ENCODE measurements around the gene PCDHGA10.
A peak's percentile ranks its signal among the peaks of the same experiment; 100 is the strongest.
"Not testable (repeated sequence)": the region's sequence is repeated elsewhere in the genome, so short reads cannot be mapped to it uniquely, and the experiment has no call there.

The PCDHGA10 gene

DNA sequence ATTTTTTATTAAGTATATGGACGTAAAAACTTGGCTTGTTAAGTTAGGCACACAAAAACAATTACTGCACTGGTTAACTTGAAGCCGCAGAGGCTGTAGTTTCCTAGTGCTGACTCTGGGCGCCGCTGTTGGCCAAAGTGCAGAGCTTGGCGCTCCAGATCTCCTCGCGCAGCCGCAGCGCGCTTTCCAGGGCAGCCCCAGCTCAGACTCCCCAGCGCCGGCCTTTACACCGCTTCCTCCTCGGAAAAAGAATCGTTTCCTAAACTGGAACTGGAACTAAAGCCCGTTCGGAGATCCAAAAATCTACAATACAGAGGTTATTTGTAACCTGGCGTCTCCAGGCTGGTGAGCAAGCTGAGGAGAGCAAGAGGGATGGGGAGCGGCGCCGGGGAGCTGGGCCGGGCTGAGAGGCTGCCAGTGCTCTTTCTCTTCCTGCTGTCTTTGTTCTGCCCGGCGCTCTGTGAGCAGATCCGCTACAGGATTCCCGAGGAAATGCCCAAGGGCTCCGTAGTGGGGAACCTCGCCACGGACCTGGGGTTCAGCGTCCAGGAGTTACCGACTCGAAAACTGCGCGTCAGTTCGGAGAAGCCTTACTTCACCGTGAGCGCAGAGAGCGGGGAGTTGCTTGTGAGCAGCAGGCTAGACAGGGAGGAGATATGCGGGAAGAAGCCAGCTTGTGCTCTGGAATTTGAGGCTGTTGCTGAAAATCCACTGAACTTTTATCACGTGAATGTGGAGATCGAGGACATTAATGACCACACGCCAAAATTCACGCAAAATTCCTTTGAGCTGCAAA lies 14.8 kb upstream of the PCDHGA10 start, which contains the start of gene PCDHGB5:
TSS of gene PCDHGB5 (plus strand) at position 192 of the 796 bp plus-strand sequence. CDS start at position 373, 181 bp downstream.
- TF ChIP-seq, protein P1, sequence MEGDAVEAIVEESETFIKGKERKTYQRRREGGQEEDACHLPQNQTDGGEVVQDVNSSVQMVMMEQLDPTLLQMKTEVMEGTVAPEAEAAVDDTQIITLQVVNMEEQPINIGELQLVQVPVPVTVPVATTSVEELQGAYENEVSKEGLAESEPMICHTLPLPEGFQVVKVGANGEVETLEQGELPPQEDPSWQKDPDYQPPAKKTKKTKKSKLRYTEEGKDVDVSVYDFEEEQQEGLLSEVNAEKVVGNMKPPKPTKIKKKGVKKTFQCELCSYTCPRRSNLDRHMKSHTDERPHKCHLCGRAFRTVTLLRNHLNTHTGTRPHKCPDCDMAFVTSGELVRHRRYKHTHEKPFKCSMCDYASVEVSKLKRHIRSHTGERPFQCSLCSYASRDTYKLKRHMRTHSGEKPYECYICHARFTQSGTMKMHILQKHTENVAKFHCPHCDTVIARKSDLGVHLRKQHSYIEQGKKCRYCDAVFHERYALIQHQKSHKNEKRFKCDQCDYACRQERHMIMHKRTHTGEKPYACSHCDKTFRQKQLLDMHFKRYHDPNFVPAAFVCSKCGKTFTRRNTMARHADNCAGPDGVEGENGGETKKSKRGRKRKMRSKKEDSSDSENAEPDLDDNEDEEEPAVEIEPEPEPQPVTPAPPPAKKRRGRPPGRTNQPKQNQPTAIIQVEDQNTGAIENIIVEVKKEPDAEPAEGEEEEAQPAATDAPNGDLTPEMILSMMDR (IDR thresholded peaks at IDR 0.05; ENCODE audit: low read depth, low read length), result peak; percentile 51
- DNase-seq (ENCODE audit: extremely low read depth, low read depth), result not testable (repeated sequence)

DNA sequence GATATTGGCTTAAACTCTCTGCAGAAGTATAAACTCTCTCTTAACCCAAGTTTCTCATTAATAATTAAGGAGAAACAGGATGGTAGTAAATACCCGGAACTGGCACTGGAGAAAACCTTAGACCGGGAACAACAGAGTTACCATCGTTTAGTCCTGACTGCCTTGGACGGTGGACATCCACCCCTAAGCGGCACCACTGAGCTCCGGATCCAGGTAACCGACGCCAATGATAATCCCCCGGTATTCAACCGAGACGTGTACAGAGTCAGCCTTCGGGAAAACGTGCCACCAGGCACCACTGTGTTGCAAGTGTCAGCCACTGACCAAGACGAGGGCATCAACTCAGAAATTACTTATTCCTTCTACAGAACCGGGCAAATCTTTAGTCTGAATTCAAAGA lies 14.2 kb upstream of the PCDHGA10 start:
- TF ChIP-seq, protein P1 (IDR thresholded peaks at IDR 0.05; ENCODE audit: low read depth, low read length), result no peak
- DNase-seq (ENCODE audit: extremely low read depth, low read depth), result no peak

GRCh38 chr5:141399555-141400258 lies 13.1 kb upstream of the PCDHGA10 start:
- TF ChIP-seq, protein P1 (IDR thresholded peaks at IDR 0.05; ENCODE audit: low read depth, low read length), result no peak
- no peak for DNase-seq (ENCODE audit: extremely low read depth, low read depth)

DNA sequence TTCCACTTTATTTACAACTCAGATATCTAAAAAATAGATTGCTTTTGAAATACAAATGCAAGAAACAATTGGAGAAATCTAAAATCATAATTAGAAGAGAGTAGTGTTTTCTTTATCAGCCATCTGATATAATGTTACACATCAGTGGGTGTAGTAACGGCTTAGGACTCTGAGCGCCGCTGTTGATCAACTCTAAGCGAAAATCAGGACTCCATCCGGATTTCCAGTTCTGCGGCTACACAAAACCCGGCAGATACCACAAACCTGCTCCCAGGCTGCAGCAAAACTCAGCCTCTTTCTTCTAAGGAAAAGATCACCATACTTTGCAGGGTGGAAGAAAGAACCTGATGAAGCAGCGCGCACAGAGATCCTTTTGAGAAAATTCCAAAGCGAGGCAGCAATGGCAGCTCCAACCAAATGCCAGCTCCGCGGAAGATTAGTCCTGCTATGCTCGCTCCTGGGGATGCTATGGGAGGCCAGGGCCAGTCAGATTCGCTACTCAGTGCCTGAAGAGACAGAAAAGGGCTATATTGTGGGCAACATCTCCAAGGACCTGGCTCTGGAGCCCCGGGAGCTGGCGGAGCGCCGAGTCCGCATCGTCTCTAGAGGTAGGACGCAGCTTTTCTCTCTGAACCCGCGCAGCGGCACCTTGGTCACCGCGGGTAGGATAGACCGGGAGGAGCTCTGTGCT lies 10.1 kb upstream of the PCDHGA10 start, which contains the start of gene PCDHGA9:
TSS of gene PCDHGA9 (plus strand) at position 226 of the 691 bp plus-strand sequence. CDS start at position 401, 175 bp downstream.
- TF ChIP-seq, protein P1 (IDR thresholded peaks at IDR 0.05; ENCODE audit: low read depth, low read length), result peak; percentile 36
- no peak for DNase-seq (ENCODE audit: extremely low read depth, low read depth)

DNA sequence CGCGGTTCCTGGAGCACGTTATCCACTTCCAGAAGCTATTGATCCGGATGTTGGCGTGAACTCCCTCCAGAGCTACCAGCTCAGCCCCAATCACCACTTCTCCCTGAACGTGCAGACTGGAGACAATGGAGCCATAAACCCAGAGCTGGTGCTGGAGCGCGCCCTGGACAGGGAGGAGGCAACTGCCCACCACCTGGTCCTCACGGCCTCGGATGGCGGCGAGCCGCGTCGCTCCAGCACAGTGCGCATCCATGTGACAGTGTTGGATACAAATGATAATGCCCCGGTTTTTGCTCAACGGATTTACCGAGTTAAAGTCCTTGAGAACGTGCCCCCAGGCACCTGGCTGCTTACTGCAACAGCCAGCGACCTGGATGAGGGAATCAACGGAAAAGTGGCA lies 9.4 kb upstream of the PCDHGA10 start:
- TF ChIP-seq, protein P1 (IDR thresholded peaks at IDR 0.05; ENCODE audit: low read depth, low read length), result no peak
- no peak for DNase-seq (ENCODE audit: extremely low read depth, low read depth)

DNA sequence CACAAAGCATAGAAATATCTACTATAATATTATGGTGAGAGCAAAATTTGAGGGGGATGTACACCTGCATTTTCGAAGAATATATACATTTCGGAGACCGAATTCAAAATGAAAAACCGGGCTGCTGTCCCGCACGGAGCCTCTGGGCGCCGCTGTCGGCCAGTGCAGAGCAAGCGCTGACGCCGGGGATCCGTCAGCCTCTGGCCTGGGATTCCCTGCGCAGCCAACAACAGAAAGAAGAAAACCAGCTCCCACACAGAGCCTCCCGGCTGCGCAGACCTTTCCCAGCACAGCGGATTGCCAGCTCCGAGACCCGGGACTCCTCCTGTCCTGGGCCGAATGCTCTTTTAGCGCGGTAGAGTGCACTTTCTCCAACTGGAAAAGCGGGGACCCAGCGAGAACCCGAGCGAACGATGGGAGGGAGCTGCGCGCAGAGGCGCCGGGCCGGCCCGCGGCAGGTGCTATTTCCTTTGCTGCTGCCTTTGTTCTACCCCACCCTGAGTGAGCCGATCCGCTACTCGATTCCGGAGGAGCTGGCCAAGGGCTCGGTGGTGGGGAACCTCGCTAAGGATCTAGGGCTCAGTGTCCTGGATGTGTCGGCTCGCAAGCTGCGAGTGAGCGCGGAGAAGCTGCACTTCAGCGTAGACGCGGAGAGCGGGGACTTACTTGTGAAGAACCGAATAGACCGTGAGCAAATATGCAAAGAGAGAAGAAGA lies 4.8 kb upstream of the PCDHGA10 start, which contains the start of gene PCDHGB6:
TSS of gene PCDHGB6 (plus strand) at position 232 of the 716 bp plus-strand sequence. CDS start at position 414, 182 bp downstream.
- DNase-seq (ENCODE audit: extremely low read depth, low read depth), result not testable (repeated sequence)
- TF ChIP-seq, protein P1 (IDR thresholded peaks at IDR 0.05; ENCODE audit: low read depth, low read length), result peak; percentile 53

Measured in AG09319 (cell line).